H1 (cell line): Measurements from ENCODE around the gene SLC44A5. TPM values are rescaled to one million over a fixed set of nuclear protein-coding genes. Genes with fewer than 3 reads are reported as not detected.

Experiments
- CTCF ChIA-PET: fragments of 300-600 bp; sonication (Branson Sonifier 250); formaldehyde crosslinking; loops from one replicate; lab custom pipeline; 2021; ENCODE audit not compliant: partially characterized antibody; lab: Charles Lee
- POLR2A ChIA-PET: fragments of 300-600 bp; sonication (Branson Sonifier 250); formaldehyde crosslinking; loops from one replicate; lab custom pipeline; 2021; ENCODE audit warnings: inconsistent platforms; ENCODE audit not compliant: partially characterized antibody; lab: Charles Lee
- DNase-seq, 2 experiments: peaks; one replicate each; pipeline versions ENCODE4 v3.0.0 to v3.0.0-alpha.2; 2010 to 2022; ENCODE audit warnings: low spot score in 2 of 2, low read depth in 1 of 2, mixed read lengths in 1 of 2
- FAIRE-seq: peaks from 2 replicates; lab custom pipeline; 2011; peaks lifted over from hg19 to GRCh38; lab: Jason Lieb, UNC
- H2AFZ ChIP-seq: 2 replicates; pipeline ENCODE4 v1.8.1; 2012; ENCODE audit warnings: low read length, inconsistent platforms
- H2AK5ac ChIP-seq: 2 replicates; pipeline ENCODE4 v1.6.1; 2013; ENCODE audit warnings: low read depth, low read length
- H2BK120ac ChIP-seq: replicated peaks from 2 replicates; pipeline ENCODE3; 2013; ENCODE audit warnings: low read depth, low read length, inconsistent platforms
- H2BK12ac ChIP-seq: 2 replicates; pipeline ENCODE4 v1.6.1; 2013; ENCODE audit warnings: low read depth, low read length
- H2BK15ac ChIP-seq: 2 replicates; pipeline ENCODE4 v1.6.1; 2013; ENCODE audit warnings: low read length
- H2BK20ac ChIP-seq: 2 replicates; pipeline ENCODE4 v1.6.1; 2013; ENCODE audit warnings: low read length
- H2BK5ac ChIP-seq: 2 replicates; pipeline ENCODE4 v1.6.1; 2013; ENCODE audit warnings: low read depth, low read length
- H3K14ac ChIP-seq: 2 replicates; pipeline ENCODE4 v1.6.1; 2013; ENCODE audit warnings: inconsistent platforms; ENCODE audit not compliant: insufficient read length
- H3K18ac ChIP-seq: 2 replicates; pipeline ENCODE4 v1.6.1; 2013; ENCODE audit warnings: low read length; ENCODE audit errors: extremely low read depth
- H3K23ac ChIP-seq: 2 replicates; pipeline ENCODE4 v1.6.1; 2013; ENCODE audit warnings: inconsistent platforms; ENCODE audit not compliant: insufficient read length
- H3K23me2 ChIP-seq: 2 replicates; pipeline ENCODE4 v1.6.1; 2013; ENCODE audit warnings: low read depth, low read length
- H3K27ac ChIP-seq: 2 replicates; pipeline ENCODE4 v1.6.1; 2011; ENCODE audit warnings: low read depth, low read length, inconsistent platforms
- H3K27me3 ChIP-seq, 4 experiments: replicated peaks in 1 of 4; 1 replicate in 1 of 4; 2 replicates in 3 of 4; pipeline versions ENCODE4 v1.6.1 to v1.8.1; 2011 to 2013; ENCODE audit warnings: low read length in 3 of 4, mild to moderate bottlenecking in 3 of 4, inconsistent platforms in 2 of 4, mixed read lengths in 2 of 4, moderate library complexity in 1 of 4; ENCODE audit not compliant: control insufficient read depth in 3 of 4, insufficient read depth in 3 of 4; ENCODE audit errors: extremely low read depth in 1 of 4
- H3K36me3 ChIP-seq, 4 experiments: 2 replicates each; pipeline versions ENCODE4 v1.6.1 to v1.8.1; 2011 to 2013; ENCODE audit warnings: mild to moderate bottlenecking in 4 of 4, low read length in 3 of 4, moderate library complexity in 2 of 4, control low read depth in 1 of 4, inconsistent platforms in 1 of 4; ENCODE audit not compliant: insufficient read depth in 4 of 4, control insufficient read depth in 2 of 4
- H3K4ac ChIP-seq: replicated peaks from 2 replicates; pipeline ENCODE3; 2013; ENCODE audit warnings: low read length, low read depth, mixed read lengths, inconsistent platforms; ENCODE audit not compliant: insufficient read length
- H3K4me1 ChIP-seq, 4 experiments: replicated peaks in 1 of 4; 1 replicate in 1 of 4; 2 replicates in 3 of 4; pipeline versions ENCODE4 v1.6.1 to v1.8.1; 2011 to 2013; ENCODE audit warnings: low read length in 3 of 4, inconsistent platforms in 2 of 4, mixed read lengths in 1 of 4; ENCODE audit not compliant: insufficient read depth in 4 of 4, control insufficient read depth in 3 of 4
- H3K4me2 ChIP-seq, 2 experiments: 2 replicates each; pipeline versions ENCODE4 v1.6.1 to v1.8.1; 2011 to 2013; ENCODE audit warnings: low read depth in 2 of 2, low read length in 2 of 2, control low read depth in 1 of 2, inconsistent platforms in 1 of 2, mild to moderate bottlenecking in 1 of 2; ENCODE audit not compliant: insufficient read depth in 1 of 2
- H3K4me3 ChIP-seq, 4 experiments: fragments of 200-600, 300-600 bp in 1 of 4; sonication (generic), shearing (Covaris generic), sonication (Bioruptor Twin) in 1 of 4; 2 replicates each; pipeline versions ENCODE4 v1.5.1 to v1.8.1; 2011 to 2016; ENCODE audit warnings: low read length in 4 of 4, low read depth in 3 of 4, control low read depth in 2 of 4, inconsistent platforms in 2 of 4, mild to moderate bottlenecking in 2 of 4, mixed read lengths in 1 of 4, moderate library complexity in 1 of 4; ENCODE audit not compliant: insufficient read depth in 2 of 4; ENCODE audit errors: extremely low read depth in 1 of 4
- H3K56ac ChIP-seq: replicated peaks from 2 replicates; pipeline ENCODE3; 2013; ENCODE audit warnings: low read depth, mild to moderate bottlenecking, mixed read lengths, low read length, inconsistent platforms; ENCODE audit not compliant: insufficient read length
- H3K79me1 ChIP-seq: 2 replicates; pipeline ENCODE4 v1.6.1; 2013; ENCODE audit warnings: low read depth, low read length, control low read depth
- H3K79me2 ChIP-seq, 2 experiments: 2 replicates each; pipeline versions ENCODE4 v1.6.1 to v1.8.1; 2012 to 2013; ENCODE audit warnings: low read length in 2 of 2, mild to moderate bottlenecking in 2 of 2, inconsistent platforms in 1 of 2; ENCODE audit not compliant: insufficient read depth in 2 of 2, control insufficient read depth in 1 of 2
- H3K9ac ChIP-seq, 4 experiments: replicated peaks in 1 of 4; 1 replicate in 1 of 4; 2 replicates in 3 of 4; pipeline versions ENCODE4 v1.6.1 to v1.8.1; 2011 to 2013; ENCODE audit warnings: low read depth in 3 of 4, low read length in 3 of 4, control low read depth in 2 of 4, mild to moderate bottlenecking in 2 of 4, moderate library complexity in 2 of 4, inconsistent platforms in 1 of 4; ENCODE audit errors: extremely low read depth in 1 of 4
- H3K9me3 ChIP-seq, 2 experiments: 2 replicates each; pipeline versions ENCODE4 v1.6.1 to v1.8.1; 2012 to 2013; ENCODE audit warnings: mild to moderate bottlenecking in 2 of 2, moderate library complexity in 2 of 2, control low read depth in 1 of 2, inconsistent platforms in 1 of 2, low read depth in 1 of 2, low read length in 1 of 2, mixed read lengths in 1 of 2; ENCODE audit not compliant: insufficient read depth in 2 of 2
- H4K20me1 ChIP-seq, 2 experiments: replicated peaks in 1 of 2; 2 replicates each; pipeline versions ENCODE3 to v1.8.1; 2011 to 2013; ENCODE audit warnings: inconsistent platforms in 2 of 2, low read length in 2 of 2, mild to moderate bottlenecking in 1 of 2; ENCODE audit not compliant: insufficient read depth in 2 of 2, control insufficient read depth in 1 of 2
- H4K5ac ChIP-seq: 2 replicates; pipeline ENCODE4 v1.6.1; 2013; ENCODE audit warnings: low read length, low read depth, mixed read lengths, inconsistent platforms; ENCODE audit not compliant: insufficient read length
- H4K8ac ChIP-seq: 2 replicates; pipeline ENCODE4 v1.8.0; 2013; ENCODE audit warnings: mild to moderate bottlenecking, moderate library complexity, low read length, inconsistent platforms; ENCODE audit not compliant: insufficient read depth; ENCODE audit errors: extremely low read depth
- H4K91ac ChIP-seq: replicated peaks from 2 replicates; pipeline ENCODE3; 2013; ENCODE audit warnings: low read length, mixed read lengths, inconsistent platforms; ENCODE audit not compliant: insufficient read length
- ASH2L ChIP-seq: fragments of 200-600, 300-600 bp; sonication (generic); IDR thresholded peaks from one replicate; pipeline ENCODE4 v1.7.1; 2017; ENCODE audit warnings: low read length
- BACH1 ChIP-seq: IDR thresholded peaks from 2 replicates; pipeline ENCODE4 v1.6.1; 2012; ENCODE audit warnings: low read length, improper control_type of control experiment
- EGR1 ChIP-seq: IDR thresholded peaks from 2 replicates; pipeline ENCODE4 v1.6.1; 2011; ENCODE audit warnings: low read depth, low read length, borderline replicate concordance
- POU5F1 ChIP-seq: IDR thresholded peaks from 2 replicates; pipeline ENCODE4 v1.6.1; 2011; ENCODE audit warnings: low read depth, mild to moderate bottlenecking, low read length, moderate library complexity
- RNF2 ChIP-seq: fragments of 200-900, 300-1000 bp; sonication (generic); IDR thresholded peaks from 2 replicates; pipeline ENCODE4 v1.7.1; 2016; ENCODE audit warnings: borderline replicate concordance, low read depth, mild to moderate bottlenecking, antibody characterized with exemption, low read length; ENCODE audit not compliant: poor library complexity, severe bottlenecking; ENCODE audit errors: missing control alignments
- RXRA ChIP-seq: IDR thresholded peaks from 2 replicates; pipeline ENCODE4 v1.6.1; 2011; ENCODE audit warnings: low read depth, mild to moderate bottlenecking, low read length, moderate library complexity; ENCODE audit not compliant: insufficient read depth
- SIN3A ChIP-seq, 2 experiments: IDR thresholded peaks in 1 of 2; conservative IDR thresholded peaks in 1 of 2; 2 replicates each; pipeline ENCODE4 v1.6.1; 2011 to 2012; ENCODE audit warnings: low read length in 2 of 2, improper control_type of control experiment in 1 of 2, low read depth in 1 of 2, mild to moderate bottlenecking in 1 of 2
- SP1 ChIP-seq: IDR thresholded peaks from 2 replicates; pipeline ENCODE4 v1.6.1; 2011; ENCODE audit warnings: low read depth, low read length
- TEAD4 ChIP-seq: IDR thresholded peaks from 2 replicates; pipeline ENCODE4 v1.6.1; 2012; ENCODE audit warnings: low read depth, low read length, inconsistent platforms, mixed read lengths
- USF2 ChIP-seq: IDR thresholded peaks from 2 replicates; pipeline ENCODE4 v1.6.1; 2011; ENCODE audit warnings: low read length, improper control_type of control experiment
- YY1 ChIP-seq: IDR thresholded peaks from 2 replicates; pipeline ENCODE4 v1.6.1; 2011; ENCODE audit warnings: low read depth, mild to moderate bottlenecking, low read length
- ZNF274 ChIP-seq: IDR thresholded peaks from 2 replicates; pipeline ENCODE4 v1.7.0; 2012; ENCODE audit warnings: low read length, borderline replicate concordance; ENCODE audit errors: extremely low read depth
- WGBS, 2 experiments: shearing (Covaris generic) in 1 of 2; methylation state at CpG; one replicate each; pipeline versions ENCODE4 v1.1.6 to v1.1.7; 2013 to 2015; ENCODE audit warnings: low lambda C conversion rate in 2 of 2, mixed read lengths in 2 of 2, inconsistent platforms in 1 of 2, low coverage in 1 of 2, missing lambda C conversion rate in 1 of 2; ENCODE audit not compliant: insufficient replicate concordance in 2 of 2, insufficient coverage in 1 of 2, insufficient read length in 1 of 2; ENCODE audit errors: extremely low coverage in 1 of 2, missing lambda C conversion rate in 1 of 2; 5-methylcytosine and 5-hydroxymethylcytosine counted together
- polyA plus RNA-seq, 7 experiments: library from polyadenylated mRNA; depleted of rRNA in 3 of 7; stranded (reverse) in 5 of 7; unstranded in 2 of 7; fragments of >200 nt in 5 of 7; fragments of 200-250 nt in 2 of 7; gene quantifications; 1 replicate in 5 of 7; 2 replicates in 1 of 7; 4 replicates in 1 of 7; pipeline versions ENCODE4 v1.2.1 to v1.2.3, GENCODE V29; 2011 to 2013; ENCODE audit warnings: missing spikeins in 2 of 7, mixed read lengths in 2 of 7
- total RNA-seq: library from RNA; stranded (reverse); fragmentation: NEBNext Ultra II Directional; extraction: Animal tissue kit (Norgen Biotek cat#: 25700); gene quantifications from 2 replicates; pipeline ENCODE4 v1.2.1, GENCODE V29; 2021

SLC44A5 gene
- total and polyA plus RNA-seq, 2 of the 8 experiments (the other 6 are each of a cell fraction or from before 2014, with no cell fraction given), result 1.8 to 3.3 TPM

- Histone ChIP-seq H3K18ac (no peak overlapping the region), H2BK5ac (no peak overlapping the region), H3K4me3 (no peak overlapping the region), H2BK120ac (no peak overlapping the region), H3K56ac (no peak overlapping the region), H2AFZ (no peak overlapping the region), H3K14ac (no peak overlapping the region), H4K5ac (no peak overlapping the region), H3K36me3 (no peaks in the 10 kb centered on the region), H2BK15ac (no peak overlapping the region), H2AK5ac (no peak overlapping the region), H3K23me2 (no peaks in the 10 kb centered on the region; the same call in 1 of the 2 replicates), H2BK12ac (no peak overlapping the region), H3K4me2 (no peak overlapping the region), H3K9ac (no peak overlapping the region), H2BK20ac (no peak overlapping the region), H3K79me2 (no peaks in the 10 kb centered on the region), H3K23ac (no peak overlapping the region), H3K9me3 (no peaks in the 10 kb centered on the region), H3K4ac (no peak overlapping the region), H4K20me1 (no peaks in the 10 kb centered on the region), H3K27ac (no peak overlapping the region), H4K91ac (no peak overlapping the region), H3K4me1 (no peaks in the 10 kb centered on the region), H4K8ac (no peak overlapping the region), H3K27me3 (no peaks in the 10 kb centered on the region), H3K79me1 (no peaks in the 10 kb centered on the region)
- DNase-seq, result no peak
- no peak for FAIRE-seq
- CTCF ChIA-PET, result no interaction called here
- 44% methylated on average over 2 of the region's 2 CpGs; no CpG with 5 or more reads in 1 of the 2 experiments for WGBS, 2 experiments
- POLR2A ChIA-PET, result no interaction called here
- TF ChIP-seq BACH1 (no peak), USF2 (no peak), EGR1 (no peak), TEAD4 (no peak), RXRA (no peak), YY1 (no peak), ZNF274 (no peak), POU5F1 (no peak), ASH2L (no peak), SP1 (no peak), RNF2 (no peak), SIN3A (conservative IDR thresholded peaks at IDR 0.05 in 1 of 2, IDR thresholded peaks at IDR 0.05 in 1 of 2; ENCODE audit: low read depth in 1 of 2, low read length in 2 of 2) (no peak)
Observed at GRCh38 chr1:75602486-75602885, 8.4 kb downstream of the SLC44A5 start.
